ENCODE measurements around the gene SLC27A1. TPM values are rescaled to one million over a fixed set of nuclear protein-coding genes. Genes with fewer than 3 reads are reported as not detected.

Gene SLC27A1
- total RNA-seq, 1 donor from 2014 or later, result 1.8 TPM

DNA sequence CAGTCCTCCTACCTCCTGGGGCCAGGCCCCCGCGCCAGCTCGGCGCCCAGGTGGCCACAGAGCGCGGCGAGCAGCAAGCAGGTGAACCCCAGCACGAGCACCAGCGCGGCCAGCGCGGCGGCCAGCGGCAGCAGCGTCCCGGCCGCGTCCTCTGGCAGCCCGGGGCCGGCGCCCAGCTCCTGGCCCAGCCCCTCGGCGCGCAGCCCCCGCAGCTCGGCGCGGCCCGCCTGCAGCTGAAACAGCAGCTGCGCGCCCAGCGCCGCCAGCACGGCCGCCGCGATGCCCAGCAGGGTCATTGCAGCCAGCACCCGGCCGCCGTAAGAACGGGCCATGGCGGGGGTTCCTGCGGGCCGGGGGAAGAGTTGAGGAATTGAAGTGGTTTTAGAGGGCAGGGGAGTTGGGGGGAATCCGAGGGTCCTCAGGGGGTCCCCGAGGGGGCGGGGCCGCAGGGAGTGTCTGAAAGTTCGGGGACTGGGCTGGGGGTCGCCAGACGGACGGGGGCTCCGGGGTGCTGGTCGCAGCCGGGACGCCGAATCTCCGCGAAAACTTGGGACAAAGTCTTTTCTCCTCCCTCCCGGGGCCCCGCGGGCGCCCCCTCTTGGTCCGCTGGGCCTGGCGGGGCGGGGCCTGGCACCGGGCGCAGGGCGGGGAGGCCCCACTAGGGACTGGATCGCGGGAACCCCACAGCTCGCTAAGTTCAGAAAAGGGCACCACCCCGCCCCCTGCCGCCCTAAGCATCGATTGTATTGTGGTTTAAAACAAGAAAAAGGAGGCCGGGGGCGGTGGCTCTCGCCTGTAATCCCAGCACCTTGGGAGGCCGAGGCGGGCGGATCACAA is 22.0 kb upstream of the SLC27A1 start, which contains the start of gene TMEM221:
TSS of gene TMEM221 (minus strand) at position 538 of the 837 bp plus-strand sequence. CDS start at position 332, 206 bp downstream.
- peaks cover 12% of the 10 kb centered on the region for H3K27me3 Mint-ChIP-seq
- DNase-seq, result peak; percentile 86
- H3K4me3 Mint-ChIP-seq, result peak within 1 kb of the TSS; percentile 38
- peaks cover 3% of the 10 kb centered on the region for H3K9me3 Mint-ChIP-seq
- intact Hi-C loops (cut with micrococcal nuclease), result no loop called here
- H3K36me3 Mint-ChIP-seq (ENCODE audit: low read depth), result peaks cover 3% of the 10 kb centered on the region
- peaks cover 12% of the 10 kb centered on the region for H3K4me1 Mint-ChIP-seq
- no peak within 1 kb of the TSS for H3K27ac Mint-ChIP-seq

DNA sequence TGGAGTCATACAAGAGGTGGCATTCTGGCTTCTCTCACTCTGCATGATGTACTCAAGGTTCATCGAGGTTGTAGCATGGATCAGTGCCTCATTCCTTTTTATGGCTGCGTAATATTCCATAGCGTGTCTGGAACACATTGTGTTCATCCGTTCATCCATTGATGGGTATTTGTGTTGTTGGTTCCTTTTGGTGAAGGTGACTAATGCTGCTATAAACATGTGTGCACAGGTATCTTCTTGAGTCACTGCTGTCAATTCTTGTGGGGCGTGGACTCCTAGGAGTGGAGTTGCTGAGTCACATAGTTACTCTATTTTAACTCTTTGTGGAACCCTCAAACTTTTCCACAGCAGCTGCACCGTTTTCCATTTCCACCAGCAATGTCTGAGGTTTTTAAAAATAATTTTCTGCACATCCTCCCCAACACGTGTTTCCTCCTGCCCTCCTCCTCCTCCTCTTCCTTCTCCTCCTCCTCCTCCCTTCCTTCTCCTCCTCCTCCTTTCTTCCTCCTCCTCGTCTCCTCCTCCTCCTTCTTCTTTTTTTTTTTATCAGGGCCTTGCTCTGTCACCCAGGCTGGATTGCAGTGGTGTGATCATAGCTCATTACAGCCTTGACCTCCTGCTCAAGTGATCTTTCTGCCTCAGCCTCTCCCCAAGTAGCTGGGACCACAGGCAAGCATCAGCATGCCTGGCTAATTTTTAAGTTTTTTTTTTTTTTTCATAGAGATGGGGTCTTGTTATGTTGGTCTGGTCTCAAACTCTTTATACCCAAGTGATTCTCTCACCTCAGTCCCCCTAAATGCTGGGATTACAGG is 19.9 kb upstream of the SLC27A1 start:
- H3K27me3 Mint-ChIP-seq, result peaks cover 27% of the 10 kb centered on the region
- intact Hi-C loops (cut with micrococcal nuclease), result loop anchor here (5.0 kb wide), 1 partner anchor 43 kb away; the partner anchor contains the start of gene BST2
- DNase-seq, result peak; percentile 77
- peak overlapping the region; percentile 44 for H3K4me3 Mint-ChIP-seq
- peaks cover 3% of the 10 kb centered on the region for H3K9me3 Mint-ChIP-seq
- peak overlapping the region; percentile 85 for H3K27ac Mint-ChIP-seq
- H3K36me3 Mint-ChIP-seq (ENCODE audit: low read depth), result peaks cover 3% of the 10 kb centered on the region
- H3K4me1 Mint-ChIP-seq, result peaks cover 16% of the 10 kb centered on the region

DNA sequence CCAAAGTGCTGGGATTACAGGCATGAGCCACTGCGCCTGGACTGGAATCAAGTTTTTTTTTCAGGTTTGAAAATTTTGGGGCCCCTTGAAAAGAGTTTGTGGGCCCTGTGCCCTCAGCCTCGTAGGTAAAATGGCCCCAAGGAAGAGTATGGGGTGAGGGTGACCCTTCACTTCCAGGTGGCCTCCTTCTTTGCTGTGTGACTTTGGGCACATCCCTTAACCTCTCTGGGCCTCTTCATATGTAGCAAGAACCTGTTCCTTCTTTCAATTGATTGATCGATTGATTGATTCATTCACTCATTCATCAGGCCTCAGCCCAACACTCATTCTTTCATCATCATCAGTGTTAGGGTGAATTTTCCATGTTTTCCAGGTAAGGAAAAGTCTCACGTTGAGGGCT is 18.5 kb upstream of the SLC27A1 start:
- intact Hi-C loops (cut with micrococcal nuclease), result loop anchor here (2.0 to 5.0 kb wide), 2 partner anchors 45 to 403 kb away; partner anchors contain the start of gene BST2
- no peak for DNase-seq
- Mint-ChIP-seq H3K27me3 (peaks cover 36% of the 10 kb centered on the region), H3K4me1 (peaks cover 16% of the 10 kb centered on the region), H3K4me3 (no peak overlapping the region), H3K9me3 (peaks cover 3% of the 10 kb centered on the region), H3K27ac (no peak overlapping the region), H3K36me3 (ENCODE audit: low read depth) (peaks cover 3% of the 10 kb centered on the region)

DNA sequence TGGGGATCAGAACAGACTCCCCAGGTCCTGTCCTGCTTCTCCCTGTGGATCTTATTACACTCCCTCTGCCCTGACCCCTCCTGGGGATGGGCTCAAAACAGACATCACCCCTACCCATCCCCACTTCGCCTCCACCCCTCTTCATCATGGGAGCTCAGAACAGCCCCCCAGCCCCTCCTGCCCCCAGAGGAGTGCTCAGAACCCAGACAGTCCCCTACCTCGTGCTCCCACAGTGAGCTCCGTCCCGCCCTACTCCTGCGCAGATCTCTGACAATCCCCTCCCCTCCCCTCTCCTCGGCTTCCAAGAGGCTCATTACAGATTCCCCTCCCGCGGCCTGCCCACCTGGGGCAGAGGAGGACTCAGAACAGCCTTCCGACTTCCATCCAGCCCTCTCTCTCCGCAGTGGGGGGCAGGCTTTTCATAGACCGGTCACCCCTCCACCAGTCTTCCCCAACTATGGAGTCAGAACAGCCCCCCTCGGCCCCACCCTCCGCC is 15.7 kb upstream of the SLC27A1 start:
- H3K4me1 Mint-ChIP-seq, result peaks cover 16% of the 10 kb centered on the region
- H3K4me3 Mint-ChIP-seq, result no peak overlapping the region
- peaks cover 3% of the 10 kb centered on the region for H3K36me3 Mint-ChIP-seq (ENCODE audit: low read depth)
- DNase-seq, result no peak
- intact Hi-C loops (cut with micrococcal nuclease), result loop anchor here (5.0 kb wide), 1 partner anchor 47 kb away; the partner anchor contains the start of gene BST2
- no peak overlapping the region for H3K27ac Mint-ChIP-seq
- peaks cover 3% of the 10 kb centered on the region for H3K9me3 Mint-ChIP-seq
- H3K27me3 Mint-ChIP-seq, result peaks cover 38% of the 10 kb centered on the region

DNA sequence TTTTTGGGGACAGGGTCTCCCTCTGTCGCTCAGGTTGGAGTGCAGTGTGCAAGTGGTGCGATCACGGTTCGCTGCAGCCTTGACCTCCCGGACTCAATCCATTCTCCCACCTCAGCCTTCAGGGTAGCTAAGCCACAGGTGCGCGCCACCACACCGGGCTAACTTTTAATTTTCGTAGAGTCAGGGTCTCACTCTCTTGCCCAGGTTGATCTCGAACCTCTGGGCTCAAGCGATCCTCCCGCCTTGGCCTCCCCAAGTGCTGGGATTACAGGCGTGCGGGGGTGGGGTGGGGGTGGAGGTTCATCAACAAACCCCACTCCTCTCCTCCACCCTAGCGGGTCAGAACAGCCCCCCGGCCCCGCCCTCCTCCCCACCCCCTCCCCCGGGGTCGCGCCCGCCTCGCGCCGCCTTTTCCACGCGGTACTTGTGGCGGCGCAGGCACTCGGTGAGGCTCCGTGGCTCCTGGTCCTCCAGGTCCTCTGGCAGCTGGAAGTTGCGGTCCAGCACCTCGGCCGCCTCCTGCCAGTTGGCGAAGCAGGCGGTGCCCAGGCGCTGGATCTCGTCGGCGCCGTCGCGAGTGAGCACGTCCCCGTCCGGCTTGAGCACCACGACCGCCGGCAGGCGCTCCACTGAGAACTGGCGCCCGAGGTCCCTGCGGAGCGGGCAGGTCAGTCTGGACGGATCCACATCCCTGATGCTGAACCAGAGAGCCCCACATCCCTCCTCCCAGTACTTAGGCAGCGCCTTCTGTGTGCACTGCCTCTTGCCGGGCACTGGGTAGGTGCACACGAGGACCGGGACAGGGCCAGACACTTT is 14.8 kb upstream of the SLC27A1 start:
- H3K27ac Mint-ChIP-seq, result no peak overlapping the region
- H3K9me3 Mint-ChIP-seq, result no peaks in the 10 kb centered on the region
- peaks cover 10% of the 10 kb centered on the region for H3K4me1 Mint-ChIP-seq
- H3K27me3 Mint-ChIP-seq, result peaks cover 34% of the 10 kb centered on the region
- H3K36me3 Mint-ChIP-seq (ENCODE audit: low read depth), result no peaks in the 10 kb centered on the region
- no peak for DNase-seq
- no peak overlapping the region for H3K4me3 Mint-ChIP-seq
- intact Hi-C loops (cut with micrococcal nuclease), result no loop called here

DNA sequence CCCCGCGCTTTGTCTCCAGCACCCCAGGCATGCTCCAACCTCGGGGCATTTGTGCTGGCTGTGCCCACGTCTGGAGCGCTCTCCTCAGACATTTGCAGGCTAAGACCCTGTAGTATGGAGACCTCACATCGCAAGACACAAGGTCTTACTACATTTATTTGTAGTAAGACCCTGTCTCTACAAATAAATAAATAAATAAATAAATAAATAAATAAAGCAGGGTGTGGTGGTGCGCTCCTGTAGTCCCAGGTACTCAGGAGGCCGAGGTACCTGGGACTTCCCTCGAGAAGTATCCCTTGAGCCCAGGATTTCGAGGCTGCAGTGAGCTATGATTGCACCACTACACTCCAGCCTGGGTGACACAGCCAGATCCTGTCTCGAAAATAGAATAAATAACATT is 14.2 kb upstream of the SLC27A1 start:
- Mint-ChIP-seq H3K27ac (no peak overlapping the region), H3K4me1 (peaks cover 5% of the 10 kb centered on the region), H3K4me3 (no peak overlapping the region), H3K36me3 (ENCODE audit: low read depth) (no peaks in the 10 kb centered on the region), H3K27me3 (peaks cover 34% of the 10 kb centered on the region), H3K9me3 (no peaks in the 10 kb centered on the region)
- intact Hi-C loops (cut with micrococcal nuclease), result no loop called here
- no peak for DNase-seq

DNA sequence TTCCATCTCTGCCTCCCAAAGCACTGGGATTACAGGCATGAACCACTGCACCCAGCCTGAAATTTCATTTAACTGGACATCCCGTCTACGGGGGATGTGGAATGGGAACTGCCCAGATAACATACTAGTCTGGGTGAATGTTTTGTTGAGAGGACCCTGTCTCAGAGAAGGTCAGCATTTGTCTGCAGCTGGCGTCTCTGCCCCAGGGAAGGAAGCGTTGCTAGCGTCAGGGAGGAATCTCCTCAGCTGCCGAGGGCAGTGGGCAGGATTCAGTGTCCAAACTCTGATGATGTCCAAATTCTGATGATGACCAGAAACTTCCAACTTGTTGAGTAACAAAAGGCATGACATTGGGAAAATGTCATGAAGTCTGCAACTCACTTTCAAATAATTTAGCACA is 12.7 kb upstream of the SLC27A1 start:
- H3K27me3 Mint-ChIP-seq, result peaks cover 34% of the 10 kb centered on the region
- no peaks in the 10 kb centered on the region for H3K9me3 Mint-ChIP-seq
- H3K27ac Mint-ChIP-seq, result no peak overlapping the region
- no peak for DNase-seq
- no peaks in the 10 kb centered on the region for H3K36me3 Mint-ChIP-seq (ENCODE audit: low read depth)
- intact Hi-C loops (cut with micrococcal nuclease), result no loop called here
- H3K4me1 Mint-ChIP-seq, result peaks cover 5% of the 10 kb centered on the region
- H3K4me3 Mint-ChIP-seq, result no peak overlapping the region

DNA sequence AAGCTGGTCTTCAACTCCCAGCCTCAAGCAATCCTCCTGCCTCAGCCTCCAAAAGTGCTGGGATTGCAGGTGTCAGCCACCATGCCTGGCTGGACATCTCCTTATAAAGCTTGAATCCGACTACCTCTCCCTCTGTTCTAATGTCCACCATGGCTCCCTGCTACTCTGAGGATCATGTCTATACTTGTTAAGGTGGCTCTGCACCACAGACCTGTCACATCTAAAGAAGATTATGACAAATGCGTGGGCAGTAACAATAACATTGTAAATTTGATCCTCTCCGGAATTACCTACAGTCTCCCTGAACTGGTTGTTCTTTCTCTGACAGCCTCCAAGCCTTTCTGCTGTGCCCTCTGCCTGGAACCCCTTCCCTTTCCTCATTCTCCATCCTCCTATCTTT is 11.4 kb upstream of the SLC27A1 start:
- no peaks in the 10 kb centered on the region for H3K36me3 Mint-ChIP-seq (ENCODE audit: low read depth)
- intact Hi-C loops (cut with micrococcal nuclease), result no loop called here
- peaks cover 1% of the 10 kb centered on the region for H3K4me1 Mint-ChIP-seq

DNA sequence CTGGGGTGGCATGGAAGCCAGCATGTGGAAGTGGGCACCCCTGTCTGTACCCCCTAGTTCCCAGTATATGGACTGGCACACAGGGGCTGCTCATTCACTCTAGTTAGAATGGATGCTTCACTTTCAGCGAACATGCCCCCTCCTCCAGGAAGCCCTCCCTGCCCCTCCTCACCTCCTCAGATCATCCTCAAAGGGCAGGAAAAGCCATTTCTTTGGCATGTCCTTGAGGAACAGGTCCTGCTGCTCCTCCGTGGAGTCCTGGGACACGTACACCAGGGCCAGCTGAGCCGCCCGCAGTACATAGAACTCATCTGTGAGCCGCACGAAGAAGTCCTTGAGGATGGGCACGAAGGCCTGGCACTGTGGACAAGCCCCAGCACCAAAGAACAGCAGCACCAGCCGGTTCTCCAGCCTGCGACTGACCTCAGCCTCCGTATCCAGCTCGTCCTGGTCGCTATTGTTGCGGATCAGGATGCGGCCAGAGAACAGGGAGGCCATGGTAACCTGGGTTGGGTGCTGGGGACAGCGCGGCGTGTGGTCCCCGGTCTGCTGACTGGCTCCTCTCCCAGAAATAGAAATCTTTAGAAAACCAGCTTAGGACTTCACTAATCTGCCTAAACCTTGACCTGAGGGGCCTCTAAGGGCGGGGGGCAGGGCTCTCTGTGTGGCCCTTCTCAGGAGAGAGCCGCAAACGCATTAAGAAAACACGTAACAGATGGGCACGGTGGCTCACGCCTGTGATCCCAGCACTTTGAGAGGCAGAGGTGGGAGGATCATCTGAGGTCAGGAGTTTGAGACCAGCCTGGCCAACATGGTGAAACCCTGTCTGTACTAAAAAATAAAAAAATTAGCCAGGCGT is 9.7 kb upstream of the SLC27A1 start, which contains the start of gene NXNL1:
TSS of gene NXNL1 (minus strand) at position 555 of the 859 bp plus-strand sequence. CDS start at position 498, 57 bp downstream.
- no peaks in the 10 kb centered on the region for H3K9me3 Mint-ChIP-seq

More for the DNA sequence above, 11.4 kb upstream of the SLC27A1 start:
- no peak overlapping the region for H3K4me3 Mint-ChIP-seq
- no peak overlapping the region for H3K27ac Mint-ChIP-seq
- H3K27me3 Mint-ChIP-seq, result peaks cover 29% of the 10 kb centered on the region
- no peaks in the 10 kb centered on the region for H3K9me3 Mint-ChIP-seq
- no peak for DNase-seq

DNA sequence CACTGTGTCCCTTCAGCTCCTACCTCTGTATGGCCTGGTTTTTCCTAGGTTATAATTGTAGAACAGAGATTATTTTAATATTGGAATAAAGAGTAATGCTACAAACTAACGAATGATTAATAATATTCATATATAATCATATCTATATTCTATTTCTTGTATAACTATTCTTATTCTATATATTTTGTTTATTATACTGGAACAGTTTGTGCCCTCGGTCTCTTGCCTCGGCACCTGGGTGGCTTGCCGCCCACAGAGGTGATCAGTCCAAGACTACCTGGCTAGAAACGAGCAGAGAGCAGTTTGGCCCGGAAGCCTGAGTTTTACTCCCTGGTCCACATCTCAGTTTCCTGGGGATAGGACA is 3.9 kb upstream of the SLC27A1 start:
- H3K4me1 Mint-ChIP-seq, result peaks cover 21% of the 10 kb centered on the region
- no peak for DNase-seq
- no peak overlapping the region for H3K4me3 Mint-ChIP-seq
- H3K27me3 Mint-ChIP-seq, result peaks cover 18% of the 10 kb centered on the region
- H3K36me3 Mint-ChIP-seq (ENCODE audit: low read depth), result peaks cover 2% of the 10 kb centered on the region
- no peak overlapping the region for H3K27ac Mint-ChIP-seq
- no peaks in the 10 kb centered on the region for H3K9me3 Mint-ChIP-seq
- intact Hi-C loops (cut with micrococcal nuclease), result loop anchor here (1.0 kb wide), 3 partner anchors 13 to 120 kb away; no protein-coding TSS in a partner anchor

More for the DNA sequence above, 9.7 kb upstream of the SLC27A1 start, which contains the start of gene NXNL1:
- intact Hi-C loops (cut with micrococcal nuclease), result no loop called here
- no peaks in the 10 kb centered on the region for H3K36me3 Mint-ChIP-seq (ENCODE audit: low read depth)
- H3K4me1 Mint-ChIP-seq, result peaks cover 1% of the 10 kb centered on the region
- H3K27ac Mint-ChIP-seq, result no peak within 1 kb of the TSS
- H3K4me3 Mint-ChIP-seq, result no peak within 1 kb of the TSS
- no peak for DNase-seq
- peaks cover 19% of the 10 kb centered on the region for H3K27me3 Mint-ChIP-seq

DNA sequence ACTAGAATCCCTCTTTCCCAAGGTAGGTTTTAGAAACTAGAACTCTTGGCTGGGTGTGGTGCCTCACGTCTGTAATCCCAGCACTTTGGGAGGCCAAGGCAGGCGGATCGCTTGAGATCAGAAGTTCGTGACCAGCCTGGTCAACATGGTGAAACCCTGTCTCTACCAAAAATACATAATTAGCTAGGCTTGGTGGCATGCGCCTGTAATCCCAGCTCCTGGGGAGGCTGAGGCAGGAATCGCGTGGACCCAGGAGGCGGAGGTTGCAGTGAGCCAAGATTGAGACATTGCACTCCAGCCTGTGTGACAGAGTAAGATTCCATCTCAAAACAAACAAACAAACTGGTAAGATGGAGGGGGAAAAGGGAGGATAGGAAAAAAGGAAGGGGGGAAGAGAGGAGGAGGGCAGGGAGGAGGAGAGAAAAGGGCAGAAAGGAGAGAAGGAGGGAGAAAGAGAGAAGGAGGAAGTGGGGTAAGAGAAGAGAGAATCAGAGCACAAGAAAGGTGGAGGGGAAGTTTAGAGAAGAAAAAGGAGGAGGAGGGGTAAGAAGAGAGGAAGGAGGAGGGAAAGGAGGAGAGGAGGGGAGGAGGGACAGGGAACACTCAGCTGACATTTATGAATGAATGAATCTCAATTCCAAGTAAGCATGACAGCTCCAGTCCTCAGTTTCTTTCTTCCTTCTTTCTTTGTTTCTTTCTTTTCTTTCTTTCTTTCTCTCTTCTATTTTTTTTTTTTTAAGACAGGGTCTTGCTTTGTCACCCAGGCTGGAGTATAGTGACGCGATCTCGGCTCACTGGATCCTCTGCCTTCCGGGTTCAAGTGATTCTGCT is 2.6 kb upstream of the SLC27A1 start:
- H3K4me3 Mint-ChIP-seq, result no peak overlapping the region
- H3K27me3 Mint-ChIP-seq, result peaks cover 18% of the 10 kb centered on the region
- intact Hi-C loops (cut with micrococcal nuclease), result no loop called here
- H3K4me1 Mint-ChIP-seq, result peaks cover 23% of the 10 kb centered on the region
- no peak for DNase-seq
- no peaks in the 10 kb centered on the region for H3K9me3 Mint-ChIP-seq
- H3K27ac Mint-ChIP-seq, result no peak overlapping the region
- H3K36me3 Mint-ChIP-seq (ENCODE audit: low read depth), result peaks cover 2% of the 10 kb centered on the region
